Measurements from ENCODE around the gene PTGR1.
A peak's percentile ranks its signal among the peaks of the same experiment; 100 is the strongest.

The PTGR1 gene

GRCh38 chr9:111637421-111637950, 38.0 kb upstream of the PTGR1 start:
- no peak for DNase-seq (ENCODE audit: low read depth)
- TF ChIP-seq, protein P1, sequence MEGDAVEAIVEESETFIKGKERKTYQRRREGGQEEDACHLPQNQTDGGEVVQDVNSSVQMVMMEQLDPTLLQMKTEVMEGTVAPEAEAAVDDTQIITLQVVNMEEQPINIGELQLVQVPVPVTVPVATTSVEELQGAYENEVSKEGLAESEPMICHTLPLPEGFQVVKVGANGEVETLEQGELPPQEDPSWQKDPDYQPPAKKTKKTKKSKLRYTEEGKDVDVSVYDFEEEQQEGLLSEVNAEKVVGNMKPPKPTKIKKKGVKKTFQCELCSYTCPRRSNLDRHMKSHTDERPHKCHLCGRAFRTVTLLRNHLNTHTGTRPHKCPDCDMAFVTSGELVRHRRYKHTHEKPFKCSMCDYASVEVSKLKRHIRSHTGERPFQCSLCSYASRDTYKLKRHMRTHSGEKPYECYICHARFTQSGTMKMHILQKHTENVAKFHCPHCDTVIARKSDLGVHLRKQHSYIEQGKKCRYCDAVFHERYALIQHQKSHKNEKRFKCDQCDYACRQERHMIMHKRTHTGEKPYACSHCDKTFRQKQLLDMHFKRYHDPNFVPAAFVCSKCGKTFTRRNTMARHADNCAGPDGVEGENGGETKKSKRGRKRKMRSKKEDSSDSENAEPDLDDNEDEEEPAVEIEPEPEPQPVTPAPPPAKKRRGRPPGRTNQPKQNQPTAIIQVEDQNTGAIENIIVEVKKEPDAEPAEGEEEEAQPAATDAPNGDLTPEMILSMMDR (IDR thresholded peaks at IDR 0.05; ENCODE audit: low read depth, low read length, missing control alignments), result no peak
- no peak overlapping the region for H3K4me3 ChIP-seq (ENCODE audit: low read depth, low read length)

DNA sequence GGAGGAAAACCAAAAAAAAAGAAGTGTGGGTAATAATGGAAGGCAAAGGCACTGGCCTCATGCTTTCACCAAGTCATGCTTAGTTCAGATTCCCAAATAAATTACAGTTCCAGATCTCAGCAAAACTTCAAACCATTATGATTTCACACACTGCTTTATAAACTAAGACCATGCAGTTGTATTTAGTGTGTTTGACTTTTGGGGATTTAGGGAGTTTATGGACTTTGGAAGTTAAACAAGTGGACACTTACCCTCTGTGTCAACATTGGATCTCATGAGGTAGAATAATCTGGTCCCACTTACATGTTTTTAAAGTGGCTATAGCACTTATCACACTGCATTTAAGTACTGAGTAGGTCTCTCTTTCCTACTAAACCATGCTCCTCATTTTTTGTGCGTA, 35.4 kb upstream of the PTGR1 start:
- TF ChIP-seq, protein P1 (IDR thresholded peaks at IDR 0.05; ENCODE audit: low read depth, low read length, missing control alignments), result no peak
- no peak for DNase-seq (ENCODE audit: low read depth)
- no peak overlapping the region for H3K4me3 ChIP-seq (ENCODE audit: low read depth, low read length)

GRCh38 chr9:111633389-111633736, 33.9 kb upstream of the PTGR1 start:
- no peak for DNase-seq (ENCODE audit: low read depth)
- peak overlapping the region; percentile 4; the same call in 1 of the 2 replicates for H3K4me3 ChIP-seq (ENCODE audit: low read depth, low read length)
- TF ChIP-seq, protein P1 (IDR thresholded peaks at IDR 0.05; ENCODE audit: low read depth, low read length, missing control alignments), result no peak

- DNase-seq (ENCODE audit: low read depth), result no peak
- TF ChIP-seq, protein P1 (IDR thresholded peaks at IDR 0.05; ENCODE audit: low read depth, low read length, missing control alignments), result no peak
- peak overlapping the region; percentile 87; the same call in 1 of the 2 replicates for H3K4me3 ChIP-seq (ENCODE audit: low read depth, low read length)
Observed at GRCh38 chr9:111632695-111633388, 33.4 kb upstream of the PTGR1 start.

DNA sequence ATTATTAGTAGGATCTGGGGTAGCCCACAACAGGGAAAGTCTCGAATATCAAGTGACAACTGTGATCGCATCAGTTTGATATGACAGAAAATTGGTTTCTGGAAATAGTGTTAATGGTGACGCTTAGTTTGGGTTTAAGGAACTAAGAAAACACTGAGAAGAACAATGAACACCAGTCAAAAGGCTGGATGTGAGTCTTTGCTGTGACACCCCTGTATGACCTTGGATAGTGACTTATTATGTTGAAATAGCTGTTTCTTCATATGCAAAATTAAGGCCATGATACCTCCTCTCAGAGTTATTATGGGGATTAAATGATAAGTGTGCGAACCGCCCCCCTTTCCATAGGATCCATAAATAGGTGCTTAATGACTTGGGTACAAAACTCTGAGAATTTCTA, 32.6 kb upstream of the PTGR1 start:
- DNase-seq (ENCODE audit: low read depth), result no peak
- TF ChIP-seq, protein P1 (IDR thresholded peaks at IDR 0.05; ENCODE audit: low read depth, low read length, missing control alignments), result no peak
- H3K4me3 ChIP-seq (ENCODE audit: low read depth, low read length), result peak overlapping the region; percentile 87

- peak; percentile 99 for DNase-seq (ENCODE audit: low read depth)
- TF ChIP-seq, protein P1 (IDR thresholded peaks at IDR 0.05; ENCODE audit: low read depth, low read length, missing control alignments), result no peak
Observed at GRCh38 chr9:111631214-111631971, 31.9 kb upstream of the PTGR1 start, which contains the start of gene DNAJC25. DNAJC25 (plus strand) TSS chr9:111631334; CDS start chr9:111631408, 74 bp downstream.

More at GRCh38 chr9:111631214-111631971, 31.9 kb upstream of the PTGR1 start, which contains the start of gene DNAJC25:
- H3K4me3 ChIP-seq (ENCODE audit: low read depth, low read length), result peak within 1 kb of the TSS; percentile 87
